Daoy (cell line): ENCODE results near the gene SF3B2. TPM values are rescaled to one million over a fixed set of nuclear protein-coding genes. Genes with fewer than 3 reads are reported as not detected.
"Not testable (repeated sequence)": the region's sequence is repeated elsewhere in the genome, so short reads cannot be mapped to it uniquely, and the experiment has no call there.

ENCODE experiments used
- DNase-seq: peaks from one replicate; pipeline ENCODE4 v3.0.0-alpha.2; 2015; ENCODE audit warnings: low read depth
- total RNA-seq: library from RNA; depleted of rRNA; stranded (reverse); fragments of >200 nt; shearing (Covaris generic); gene quantifications from 2 replicates; pipeline ENCODE4 v1.2.3, GENCODE V29; 2014; rRNA removed

The SF3B2 gene
- total RNA-seq, 1 experiment from 2014 or later, result 257 TPM

DNA sequence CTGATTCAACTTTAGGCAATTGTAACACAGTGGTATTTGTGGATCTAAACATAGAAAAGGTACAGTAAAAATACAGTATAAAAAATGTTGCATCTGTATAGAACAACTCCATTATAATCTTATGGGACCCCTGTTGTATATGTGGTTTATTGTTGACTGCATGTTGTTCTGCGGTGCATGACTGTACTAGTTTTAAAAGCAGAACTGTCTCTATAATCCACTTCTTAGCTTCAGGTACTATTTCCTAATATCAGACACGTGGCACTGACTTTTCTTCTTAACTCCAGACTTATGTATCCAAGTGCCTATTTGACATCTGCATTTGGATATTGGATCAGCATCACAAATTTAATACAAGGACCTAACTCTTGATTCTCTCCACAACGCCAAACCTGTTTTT lies 59.0 kb downstream of the SF3B2 start:
- no peak for DNase-seq

GRCh38 chr11:66112041-66112491 lies 59.9 kb downstream of the SF3B2 start:
- no peak for DNase-seq

GRCh38 chr11:66112601-66113499 lies 60.7 kb downstream of the SF3B2 start:
- DNase-seq, result peak; percentile 78

DNA sequence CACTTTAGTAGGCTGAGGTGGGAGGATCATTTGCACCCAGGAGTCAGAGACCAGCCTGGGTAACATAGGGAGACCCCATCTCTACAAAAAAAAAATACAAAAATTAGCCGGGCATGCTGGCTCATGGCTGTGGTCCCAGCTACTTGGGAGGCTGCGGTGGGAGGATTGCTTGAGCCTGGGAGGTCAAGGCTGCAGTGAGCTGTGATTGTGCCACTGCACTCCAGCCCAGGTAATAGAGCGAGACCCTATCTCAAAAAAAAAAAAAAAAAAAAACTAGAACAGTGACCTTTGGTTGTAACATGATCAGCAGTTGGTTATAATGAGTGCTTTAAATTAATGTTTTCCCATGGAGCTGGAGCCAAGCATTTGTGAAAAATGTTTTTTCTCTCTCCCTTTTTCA lies 62.8 kb downstream of the SF3B2 start:
- DNase-seq, result not testable (repeated sequence)

DNA sequence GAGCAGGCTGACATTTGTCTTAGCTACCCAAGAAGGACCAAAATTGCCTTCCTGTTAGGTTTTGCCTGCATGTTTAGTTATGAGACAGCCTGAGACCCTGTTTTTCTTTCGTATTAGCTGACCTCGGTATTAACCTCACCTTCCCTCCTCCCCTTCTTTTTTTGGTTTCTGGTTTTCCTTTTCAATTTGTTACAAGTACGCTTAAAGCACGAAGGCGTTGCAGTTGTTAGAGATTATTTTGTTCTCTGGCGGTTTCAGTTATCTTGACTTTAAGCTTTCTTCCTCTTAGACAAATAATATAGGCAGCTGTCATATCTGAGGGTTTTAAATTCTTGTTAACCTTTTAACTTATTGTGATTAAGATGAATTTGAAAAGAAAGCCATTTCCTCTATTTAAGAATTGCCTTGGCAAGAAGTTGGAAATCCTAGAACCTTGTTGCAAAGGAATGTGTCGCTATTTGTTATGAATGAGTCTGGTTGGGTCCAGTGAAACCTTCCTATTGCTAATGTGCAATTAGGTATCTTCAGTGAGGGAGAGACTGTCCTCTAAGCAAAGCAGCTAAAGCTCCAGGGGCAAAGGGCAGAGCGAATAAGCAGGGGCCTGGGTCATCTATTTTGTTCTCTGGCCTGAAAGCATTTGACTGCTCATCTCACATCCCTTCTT lies 63.6 kb downstream of the SF3B2 start:
- peak; percentile 37 for DNase-seq

DNA sequence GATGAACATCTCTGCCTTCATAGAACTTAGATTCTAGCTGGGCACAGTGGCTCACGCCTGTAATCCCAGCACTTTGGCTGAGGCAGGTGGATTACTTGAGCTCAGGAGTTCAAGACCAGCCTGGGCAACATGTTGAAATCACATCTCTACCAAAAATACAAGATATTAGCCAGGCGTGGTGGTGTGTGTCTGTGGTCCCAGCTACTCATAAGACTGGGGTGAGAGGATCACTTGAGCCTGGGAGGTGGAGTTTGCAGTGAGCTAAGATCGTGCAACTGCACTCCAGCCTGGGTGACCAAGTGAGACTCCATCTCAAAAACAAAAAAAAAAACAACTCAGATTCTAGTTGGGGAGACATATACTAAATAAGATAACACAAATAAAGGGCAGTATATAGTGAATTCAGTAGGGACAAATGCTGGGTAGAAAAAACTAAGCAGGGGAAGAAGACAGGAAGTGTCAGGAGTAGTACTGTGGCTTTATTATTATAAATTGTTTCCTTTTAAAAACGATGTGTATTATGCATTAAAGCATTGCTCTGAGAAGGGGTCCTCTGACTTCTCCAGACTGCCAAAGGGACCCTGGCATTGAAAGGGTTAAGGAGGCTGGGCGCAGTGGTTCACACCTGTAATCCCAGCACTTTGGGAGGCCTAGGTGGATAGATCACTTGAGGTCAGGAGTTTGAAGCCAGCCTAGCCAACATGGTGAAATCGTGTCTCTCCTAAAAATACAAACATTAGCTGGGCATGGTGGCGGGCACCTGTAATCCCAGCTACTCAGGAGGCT lies 64.6 kb downstream of the SF3B2 start:
- no peak for DNase-seq

GRCh38 chr11:66118847-66119246 lies 66.7 kb downstream of the SF3B2 start:
- DNase-seq, result no peak

Other genes starting within 250 kb of the SF3B2 start
- gene SNX32, start 218.4 kb upstream of the SF3B2 start, total RNA-seq, result 0.39 TPM in 1 of 2 replicates, not detected in the other
- 1,524 and 1,831 TPM in 2 replicates for gene CFL1, start 194.2 kb upstream of the SF3B2 start, total RNA-seq
- gene MUS81, start 191.9 kb upstream of the SF3B2 start, total RNA-seq, result 54.9 and 63.1 TPM in 2 replicates
- 7.1 and 7.4 TPM in 2 replicates for gene EFEMP2, start 179.6 kb upstream of the SF3B2 start, total RNA-seq
- gene CTSW, start 172.5 kb upstream of the SF3B2 start, total RNA-seq, result 0.11 TPM in 1 of 2 replicates, not detected in the other
- gene FIBP, start 163.9 kb upstream of the SF3B2 start, total RNA-seq, result 104 and 124 TPM in 2 replicates
- 43.7 and 61.0 TPM in 2 replicates for gene CCDC85B, start 161.7 kb upstream of the SF3B2 start, total RNA-seq
- 54.0 and 59.3 TPM in 2 replicates for gene FOSL1, start 152.0 kb upstream of the SF3B2 start, total RNA-seq
- gene C11orf68, start 133.3 kb upstream of the SF3B2 start, total RNA-seq, result 12.5 and 19.1 TPM in 2 replicates
- gene DRAP1, start 132.9 kb upstream of the SF3B2 start, total RNA-seq, result 267 and 294 TPM in 2 replicates
- gene TSGA10IP, start 106.9 kb upstream of the SF3B2 start, total RNA-seq, result not detected in 2 replicates
- 67.4 and 84.6 TPM in 2 replicates for gene SART1, start 90.6 kb upstream of the SF3B2 start, total RNA-seq
- 58.6 and 60.9 TPM in 2 replicates for gene EIF1AD, start 50.2 kb upstream of the SF3B2 start, total RNA-seq
- gene BANF1, start 49.9 kb upstream of the SF3B2 start, total RNA-seq, result 54.1 and 65.0 TPM in 2 replicates
- gene CST6, start 40.4 kb upstream of the SF3B2 start, total RNA-seq, result not detected in 2 replicates
- 0.45 and 1.3 TPM in 2 replicates for gene CATSPER1, start 25.9 kb upstream of the SF3B2 start, total RNA-seq
- gene GAL3ST3, start 3.2 kb upstream of the SF3B2 start, total RNA-seq, result not detected in 2 replicates
- 10.9 and 13.0 TPM in 2 replicates for gene PACS1, start 17.9 kb downstream of the SF3B2 start, total RNA-seq
- 14.2 and 22.5 TPM in 2 replicates for gene KLC2, start 205.3 kb downstream of the SF3B2 start, total RNA-seq
- gene RAB1B, start 216.3 kb downstream of the SF3B2 start, total RNA-seq, result 77.0 and 84.4 TPM in 2 replicates
- gene CNIH2, start 225.8 kb downstream of the SF3B2 start, total RNA-seq, result 0.40 and 0.98 TPM in 2 replicates
- 135 and 143 TPM in 2 replicates for gene YIF1A, start 236.8 kb downstream of the SF3B2 start, total RNA-seq
- gene TMEM151A, start 239.5 kb downstream of the SF3B2 start, total RNA-seq, result 0.60 TPM in 1 of 2 replicates, not detected in the other